ENCODE data around the gene C19orf12.
"Not testable (repeated sequence)": the region's sequence is repeated elsewhere in the genome, so short reads cannot be mapped to it uniquely, and the experiment has no call there.

The C19orf12 gene

GRCh38 chr19:29671026-29671392 lies 44.1 kb downstream of the C19orf12 start:
- H3K4me3 ChIP-seq (ENCODE audit: low read length); H3K27me3 ChIP-seq (ENCODE audit: control insufficient read depth, insufficient read depth, low read length); H3K36me3 ChIP-seq (ENCODE audit: control insufficient read depth, insufficient read depth, low read length); H3K9me3 ChIP-seq (ENCODE audit: control insufficient read depth, low read length); H3K9ac ChIP-seq (ENCODE audit: low read length): not testable (repeated sequence)
- peaks cover 15% of the 10 kb centered on the region for H3K4me1 ChIP-seq (ENCODE audit: control insufficient read depth, insufficient read depth, low read length)

- Histone ChIP-seq H3K9me3 (ENCODE audit: control insufficient read depth, low read length) (no peaks in the 10 kb centered on the region), H3K9ac (ENCODE audit: low read length) (no peak overlapping the region), H3K4me1 (ENCODE audit: control insufficient read depth, insufficient read depth, low read length) (peaks cover 21% of the 10 kb centered on the region), H3K36me3 (ENCODE audit: control insufficient read depth, insufficient read depth, low read length) (no peaks in the 10 kb centered on the region), H3K27me3 (ENCODE audit: control insufficient read depth, insufficient read depth, low read length) (peaks cover 5% of the 10 kb centered on the region), H3K4me3 (ENCODE audit: low read length) (no peak overlapping the region)
These were observed 44.8 kb downstream of the C19orf12 start for GRCh38 chr19:29670255-29670654.

GRCh38 chr19:29668746-29669609 lies 46.1 kb downstream of the C19orf12 start:
- H3K27me3 ChIP-seq (ENCODE audit: control insufficient read depth, insufficient read depth, low read length): peaks cover 5% of the 10 kb centered on the region
- no peaks in the 10 kb centered on the region for H3K9me3 ChIP-seq (ENCODE audit: control insufficient read depth, low read length)
- peaks cover 25% of the 10 kb centered on the region for H3K4me1 ChIP-seq (ENCODE audit: control insufficient read depth, insufficient read depth, low read length)
- H3K4me3 ChIP-seq (ENCODE audit: low read length): no peak overlapping the region
- no peaks in the 10 kb centered on the region for H3K36me3 ChIP-seq (ENCODE audit: control insufficient read depth, insufficient read depth, low read length)
- H3K9ac ChIP-seq (ENCODE audit: low read length): no peak overlapping the region

- no peaks in the 10 kb centered on the region for H3K36me3 ChIP-seq (ENCODE audit: control insufficient read depth, insufficient read depth, low read length)
- H3K9me3 ChIP-seq (ENCODE audit: control insufficient read depth, low read length): no peaks in the 10 kb centered on the region
- no peak overlapping the region for H3K9ac ChIP-seq (ENCODE audit: low read length)
- no peak overlapping the region for H3K4me3 ChIP-seq (ENCODE audit: low read length)
- H3K4me1 ChIP-seq (ENCODE audit: control insufficient read depth, insufficient read depth, low read length): peaks cover 30% of the 10 kb centered on the region
- H3K27me3 ChIP-seq (ENCODE audit: control insufficient read depth, insufficient read depth, low read length): peaks cover 5% of the 10 kb centered on the region
These were observed 47.1 kb downstream of the C19orf12 start for GRCh38 chr19:29667901-29668341.

- H3K4me3 ChIP-seq (ENCODE audit: low read length): no peak overlapping the region
- no peaks in the 10 kb centered on the region for H3K36me3 ChIP-seq (ENCODE audit: control insufficient read depth, insufficient read depth, low read length)
- H3K9ac ChIP-seq (ENCODE audit: low read length): no peak overlapping the region
- peaks cover 35% of the 10 kb centered on the region for H3K4me1 ChIP-seq (ENCODE audit: control insufficient read depth, insufficient read depth, low read length)
- peaks cover 5% of the 10 kb centered on the region for H3K27me3 ChIP-seq (ENCODE audit: control insufficient read depth, insufficient read depth, low read length)
- H3K9me3 ChIP-seq (ENCODE audit: control insufficient read depth, low read length): no peaks in the 10 kb centered on the region
These were observed 47.7 kb downstream of the C19orf12 start for GRCh38 chr19:29667387-29667783.

GRCh38 chr19:29666578-29667386 lies 48.3 kb downstream of the C19orf12 start:
- H3K36me3 ChIP-seq (ENCODE audit: control insufficient read depth, insufficient read depth, low read length): no peaks in the 10 kb centered on the region
- H3K4me3 ChIP-seq (ENCODE audit: low read length): no peak overlapping the region
- H3K27me3 ChIP-seq (ENCODE audit: control insufficient read depth, insufficient read depth, low read length): peaks cover 5% of the 10 kb centered on the region
- peaks cover 39% of the 10 kb centered on the region for H3K4me1 ChIP-seq (ENCODE audit: control insufficient read depth, insufficient read depth, low read length)
- no peaks in the 10 kb centered on the region for H3K9me3 ChIP-seq (ENCODE audit: control insufficient read depth, low read length)
- peak overlapping the region; percentile 61 for H3K9ac ChIP-seq (ENCODE audit: low read length)

- H3K36me3 ChIP-seq (ENCODE audit: control insufficient read depth, insufficient read depth, low read length): no peaks in the 10 kb centered on the region
- no peaks in the 10 kb centered on the region for H3K9me3 ChIP-seq (ENCODE audit: control insufficient read depth, low read length)
- peaks cover 39% of the 10 kb centered on the region for H3K4me1 ChIP-seq (ENCODE audit: control insufficient read depth, insufficient read depth, low read length)
- peak overlapping the region; percentile 61 for H3K9ac ChIP-seq (ENCODE audit: low read length)
- H3K27me3 ChIP-seq (ENCODE audit: control insufficient read depth, insufficient read depth, low read length): peaks cover 6% of the 10 kb centered on the region
- peak overlapping the region; percentile 36 for H3K4me3 ChIP-seq (ENCODE audit: low read length)
These were observed 49.1 kb downstream of the C19orf12 start for GRCh38 chr19:29665826-29666577.

- Histone ChIP-seq H3K4me1 (ENCODE audit: control insufficient read depth, insufficient read depth, low read length) (peaks cover 39% of the 10 kb centered on the region), H3K27me3 (ENCODE audit: control insufficient read depth, insufficient read depth, low read length) (peaks cover 11% of the 10 kb centered on the region), H3K4me3 (ENCODE audit: low read length) (peak within 1 kb of the TSS; percentile 36), H3K9me3 (ENCODE audit: control insufficient read depth, low read length) (no peaks in the 10 kb centered on the region), H3K9ac (ENCODE audit: low read length) (peak within 1 kb of the TSS; percentile 61), H3K36me3 (ENCODE audit: control insufficient read depth, insufficient read depth, low read length) (no peaks in the 10 kb centered on the region)
These were observed 49.7 kb downstream of the C19orf12 start, which contains the start of gene PLEKHF1 for GRCh38 chr19:29665215-29665825. Gene PLEKHF1 (plus strand): TSS chr19:29665461. CDS start chr19:29673840, 8,379 bp downstream.

GRCh38 chr19:29664753-29665214 lies 50.3 kb downstream of the C19orf12 start:
- H3K9ac ChIP-seq (ENCODE audit: low read length): peak overlapping the region; percentile 53
- H3K4me1 ChIP-seq (ENCODE audit: control insufficient read depth, insufficient read depth, low read length): peaks cover 39% of the 10 kb centered on the region

GRCh38 chr19:29663861-29664752 lies 51.0 kb downstream of the C19orf12 start:
- H3K9ac ChIP-seq (ENCODE audit: low read length): no peak overlapping the region
- no peaks in the 10 kb centered on the region for H3K36me3 ChIP-seq (ENCODE audit: control insufficient read depth, insufficient read depth, low read length)
- H3K27me3 ChIP-seq (ENCODE audit: control insufficient read depth, insufficient read depth, low read length): peaks cover 11% of the 10 kb centered on the region
- H3K9me3 ChIP-seq (ENCODE audit: control insufficient read depth, low read length): no peaks in the 10 kb centered on the region
- no peak overlapping the region for H3K4me3 ChIP-seq (ENCODE audit: low read length)
- peaks cover 39% of the 10 kb centered on the region for H3K4me1 ChIP-seq (ENCODE audit: control insufficient read depth, insufficient read depth, low read length)

More at GRCh38 chr19:29664753-29665214, 50.3 kb downstream of the C19orf12 start:
- peaks cover 11% of the 10 kb centered on the region for H3K27me3 ChIP-seq (ENCODE audit: control insufficient read depth, insufficient read depth, low read length)
- no peaks in the 10 kb centered on the region for H3K9me3 ChIP-seq (ENCODE audit: control insufficient read depth, low read length)
- H3K36me3 ChIP-seq (ENCODE audit: control insufficient read depth, insufficient read depth, low read length): no peaks in the 10 kb centered on the region
- peak overlapping the region; percentile 8 for H3K4me3 ChIP-seq (ENCODE audit: low read length)
